Upper lobe of left lung (tissue), 4 donors: ENCODE results near the gene AGAP1.

ENCODE experiments used
- POLR2A ChIP-seq, 4 donors: fragments of 450-650 bp; IDR thresholded peaks; one replicate each; pipeline ENCODE4 v1.5.1; 2016 to 2017; ENCODE audit warnings: antibody characterized with exemption in 4 of 4, mild to moderate bottlenecking in 2 of 4
- TF ChIP-seq, protein P1 (sequence below), 6 experiments: fragments of 450-650 bp in 4 of 6; fragments of 200-600 bp in 2 of 6; sonication (generic) in 2 of 6; IDR thresholded peaks; one replicate each; pipeline ENCODE4 v1.5.1; 2016 to 2019; ENCODE audit warnings: antibody characterized with exemption in 6 of 6

DNA sequence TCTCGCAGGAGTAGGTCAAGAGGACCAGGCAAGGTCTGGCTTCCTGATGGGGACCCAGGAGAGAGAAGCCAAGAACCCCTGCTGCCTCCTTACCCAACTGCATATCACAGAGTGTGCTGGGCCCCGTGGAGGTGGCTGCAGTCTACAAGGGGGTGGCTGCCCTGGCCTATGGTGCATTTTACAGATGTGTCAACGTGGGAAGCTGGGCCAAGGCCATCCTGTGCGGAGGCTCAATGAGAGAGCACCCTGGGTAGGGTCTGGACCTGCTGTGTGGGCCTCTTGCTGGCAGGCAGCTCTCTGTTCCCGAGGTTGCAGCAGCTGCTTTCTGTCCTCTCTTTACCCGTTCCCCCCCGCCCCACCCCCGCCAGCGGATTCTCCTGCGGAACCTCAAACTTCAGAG, 612.9 kb downstream of the AGAP1 start:
- TF ChIP-seq POLR2A (IDR thresholded peaks at IDR 0.05) = no peak
- TF ChIP-seq, protein P1, sequence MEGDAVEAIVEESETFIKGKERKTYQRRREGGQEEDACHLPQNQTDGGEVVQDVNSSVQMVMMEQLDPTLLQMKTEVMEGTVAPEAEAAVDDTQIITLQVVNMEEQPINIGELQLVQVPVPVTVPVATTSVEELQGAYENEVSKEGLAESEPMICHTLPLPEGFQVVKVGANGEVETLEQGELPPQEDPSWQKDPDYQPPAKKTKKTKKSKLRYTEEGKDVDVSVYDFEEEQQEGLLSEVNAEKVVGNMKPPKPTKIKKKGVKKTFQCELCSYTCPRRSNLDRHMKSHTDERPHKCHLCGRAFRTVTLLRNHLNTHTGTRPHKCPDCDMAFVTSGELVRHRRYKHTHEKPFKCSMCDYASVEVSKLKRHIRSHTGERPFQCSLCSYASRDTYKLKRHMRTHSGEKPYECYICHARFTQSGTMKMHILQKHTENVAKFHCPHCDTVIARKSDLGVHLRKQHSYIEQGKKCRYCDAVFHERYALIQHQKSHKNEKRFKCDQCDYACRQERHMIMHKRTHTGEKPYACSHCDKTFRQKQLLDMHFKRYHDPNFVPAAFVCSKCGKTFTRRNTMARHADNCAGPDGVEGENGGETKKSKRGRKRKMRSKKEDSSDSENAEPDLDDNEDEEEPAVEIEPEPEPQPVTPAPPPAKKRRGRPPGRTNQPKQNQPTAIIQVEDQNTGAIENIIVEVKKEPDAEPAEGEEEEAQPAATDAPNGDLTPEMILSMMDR (IDR thresholded peaks at IDR 0.05) = no peak
